ENCODE measurements around the gene GOLT1B.
A peak's percentile ranks its signal among the peaks of the same experiment; 100 is the strongest.

The GOLT1B gene

DNA sequence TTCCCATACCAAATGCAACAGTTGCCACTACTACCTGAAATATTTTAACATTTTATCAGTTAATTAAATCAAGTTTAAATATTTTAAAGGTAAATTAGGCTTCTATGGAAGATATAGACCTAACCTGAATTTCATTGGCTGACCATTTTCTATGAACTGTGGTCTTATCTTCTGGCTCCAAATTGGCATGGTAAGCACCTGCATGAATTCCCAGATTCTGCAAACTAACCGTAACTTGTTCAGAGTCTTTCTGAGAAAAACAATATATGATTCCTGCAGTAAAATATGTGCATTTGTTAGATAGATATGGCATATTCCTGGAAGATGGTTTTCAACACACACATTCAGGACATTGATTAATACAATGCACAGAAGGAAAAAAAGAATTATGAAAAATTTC, 26.0 kb upstream of the GOLT1B start:
- TF ChIP-seq, protein P1, sequence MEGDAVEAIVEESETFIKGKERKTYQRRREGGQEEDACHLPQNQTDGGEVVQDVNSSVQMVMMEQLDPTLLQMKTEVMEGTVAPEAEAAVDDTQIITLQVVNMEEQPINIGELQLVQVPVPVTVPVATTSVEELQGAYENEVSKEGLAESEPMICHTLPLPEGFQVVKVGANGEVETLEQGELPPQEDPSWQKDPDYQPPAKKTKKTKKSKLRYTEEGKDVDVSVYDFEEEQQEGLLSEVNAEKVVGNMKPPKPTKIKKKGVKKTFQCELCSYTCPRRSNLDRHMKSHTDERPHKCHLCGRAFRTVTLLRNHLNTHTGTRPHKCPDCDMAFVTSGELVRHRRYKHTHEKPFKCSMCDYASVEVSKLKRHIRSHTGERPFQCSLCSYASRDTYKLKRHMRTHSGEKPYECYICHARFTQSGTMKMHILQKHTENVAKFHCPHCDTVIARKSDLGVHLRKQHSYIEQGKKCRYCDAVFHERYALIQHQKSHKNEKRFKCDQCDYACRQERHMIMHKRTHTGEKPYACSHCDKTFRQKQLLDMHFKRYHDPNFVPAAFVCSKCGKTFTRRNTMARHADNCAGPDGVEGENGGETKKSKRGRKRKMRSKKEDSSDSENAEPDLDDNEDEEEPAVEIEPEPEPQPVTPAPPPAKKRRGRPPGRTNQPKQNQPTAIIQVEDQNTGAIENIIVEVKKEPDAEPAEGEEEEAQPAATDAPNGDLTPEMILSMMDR (conservative IDR thresholded peaks at IDR 0.05; ENCODE audit: low read length): no peak
- no peak for DNase-seq (ENCODE audit: low read depth)
- no peak overlapping the region for H3K4me3 ChIP-seq (ENCODE audit: low read length)

DNA sequence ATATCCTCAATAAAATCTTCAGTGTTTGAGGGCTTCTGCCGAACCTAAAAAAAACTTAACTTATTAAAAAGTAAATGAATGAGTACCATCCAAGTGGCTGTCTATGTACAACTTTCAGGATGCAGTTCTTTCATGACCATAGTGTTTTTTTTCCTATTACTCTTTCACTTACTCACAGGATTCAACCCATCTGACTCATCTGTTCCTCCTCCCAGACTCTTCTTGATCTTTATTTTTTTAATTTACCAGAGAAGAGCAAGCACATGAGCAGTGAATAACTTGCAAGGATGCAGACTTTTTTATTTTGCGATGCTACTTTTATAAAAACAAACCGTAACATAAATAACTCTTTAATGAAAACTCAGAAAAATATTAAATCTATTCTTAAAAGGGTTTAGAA, 24.6 kb upstream of the GOLT1B start:
- no peak overlapping the region for H3K4me3 ChIP-seq (ENCODE audit: low read length)
- TF ChIP-seq, protein P1 (conservative IDR thresholded peaks at IDR 0.05; ENCODE audit: low read length): no peak
- DNase-seq (ENCODE audit: low read depth): peak; percentile 8

DNA sequence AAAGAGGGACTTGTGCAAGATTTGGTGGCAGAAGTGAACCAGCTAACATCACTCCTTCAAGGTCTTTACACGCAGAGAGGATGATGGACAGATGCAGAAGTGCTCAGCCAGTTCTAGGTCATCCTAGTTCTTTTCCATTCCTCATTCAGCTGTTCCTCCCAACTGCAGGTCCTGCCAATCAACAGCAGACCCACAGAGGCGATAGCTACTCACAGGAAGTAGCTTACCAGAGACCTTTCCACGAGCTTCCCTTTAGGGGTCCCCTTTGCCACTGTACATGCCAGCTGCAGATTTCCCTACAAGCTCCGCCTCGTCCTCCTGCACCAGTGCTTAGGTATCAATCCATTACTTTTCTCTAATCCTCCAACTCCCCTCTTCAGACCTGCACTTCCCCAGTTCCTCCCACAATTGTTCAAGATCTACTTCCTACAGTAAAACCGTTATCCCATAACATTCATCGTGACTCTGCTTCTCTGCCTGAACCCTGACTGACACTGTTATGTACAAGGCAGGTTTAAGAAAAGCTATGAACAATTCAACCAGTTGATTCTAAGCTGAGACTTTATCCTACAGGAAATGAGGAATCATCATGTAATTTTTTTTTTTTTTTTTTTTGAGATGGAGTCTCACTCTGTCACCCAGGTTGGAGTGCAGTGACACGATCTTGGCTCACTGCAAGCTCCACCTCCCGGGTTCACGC, 22.7 kb upstream of the GOLT1B start:
- TF ChIP-seq, protein P1 (conservative IDR thresholded peaks at IDR 0.05; ENCODE audit: low read length): no peak
- no peak for DNase-seq (ENCODE audit: low read depth)
- H3K4me3 ChIP-seq (ENCODE audit: low read length): no peak overlapping the region

DNA sequence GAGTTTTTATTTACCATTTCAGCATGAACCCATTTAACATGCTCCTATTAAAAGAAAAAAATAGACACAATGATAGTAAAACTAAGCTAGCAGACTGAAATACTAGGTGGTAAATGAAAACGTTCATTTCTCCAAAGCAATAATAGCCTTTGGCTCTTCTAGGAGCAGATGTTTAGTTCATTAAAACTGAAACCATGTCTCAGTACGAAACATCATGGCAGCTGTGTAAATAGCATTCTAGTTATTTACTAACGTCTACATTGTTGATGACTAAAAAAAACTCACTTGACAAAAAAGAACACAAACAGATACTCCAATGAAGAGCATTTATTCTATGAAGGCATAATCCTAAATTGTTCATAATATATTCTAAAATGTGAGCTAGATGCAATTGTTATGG, 18.1 kb upstream of the GOLT1B start:
- no peak overlapping the region for H3K4me3 ChIP-seq (ENCODE audit: low read length)
- TF ChIP-seq, protein P1 (conservative IDR thresholded peaks at IDR 0.05; ENCODE audit: low read length): no peak
- DNase-seq (ENCODE audit: low read depth): no peak

DNA sequence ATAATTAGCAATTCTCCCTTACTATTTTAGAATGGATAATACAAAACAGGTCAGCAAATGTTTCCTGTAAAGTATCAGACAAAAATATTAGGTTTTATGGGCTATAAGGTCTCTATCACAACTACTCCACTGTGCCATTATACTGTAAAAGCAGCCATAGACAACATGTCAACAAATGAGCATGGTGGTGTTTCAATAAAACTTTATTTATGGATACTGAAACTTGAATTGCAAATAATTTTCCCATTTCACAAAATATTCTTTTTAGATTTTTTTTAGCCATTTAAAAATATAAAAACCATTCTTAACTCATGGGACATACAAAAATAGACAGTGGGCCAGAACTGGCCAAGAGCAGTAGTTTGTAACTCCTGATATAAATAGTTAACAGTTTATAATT, 15.6 kb upstream of the GOLT1B start:
- no peak overlapping the region for H3K4me3 ChIP-seq (ENCODE audit: low read length)
- DNase-seq (ENCODE audit: low read depth): no peak
- TF ChIP-seq, protein P1 (conservative IDR thresholded peaks at IDR 0.05; ENCODE audit: low read length): no peak

DNA sequence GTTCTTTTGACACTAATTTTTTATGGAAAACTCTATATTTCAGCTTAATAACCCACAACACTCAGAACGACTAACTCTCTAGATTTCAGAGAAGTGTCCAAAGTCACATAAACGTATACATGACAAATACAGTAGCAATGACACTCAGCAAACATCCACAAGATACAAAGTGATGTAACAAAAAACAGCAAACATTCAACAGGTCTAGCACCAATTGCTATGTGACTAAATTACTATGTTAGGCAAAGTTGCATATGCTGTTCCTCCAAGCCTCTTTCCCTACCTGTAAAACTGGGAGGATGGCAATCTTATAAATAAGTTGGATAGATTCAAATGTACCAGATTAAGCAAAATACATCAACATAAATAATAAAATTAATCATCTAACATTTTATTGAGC, 1.8 kb upstream of the GOLT1B start:
- TF ChIP-seq, protein P1 (conservative IDR thresholded peaks at IDR 0.05; ENCODE audit: low read length): no peak
- DNase-seq (ENCODE audit: low read depth): no peak
- H3K4me3 ChIP-seq (ENCODE audit: low read length): no peak overlapping the region; the same call in 1 of the 2 replicates

DNA sequence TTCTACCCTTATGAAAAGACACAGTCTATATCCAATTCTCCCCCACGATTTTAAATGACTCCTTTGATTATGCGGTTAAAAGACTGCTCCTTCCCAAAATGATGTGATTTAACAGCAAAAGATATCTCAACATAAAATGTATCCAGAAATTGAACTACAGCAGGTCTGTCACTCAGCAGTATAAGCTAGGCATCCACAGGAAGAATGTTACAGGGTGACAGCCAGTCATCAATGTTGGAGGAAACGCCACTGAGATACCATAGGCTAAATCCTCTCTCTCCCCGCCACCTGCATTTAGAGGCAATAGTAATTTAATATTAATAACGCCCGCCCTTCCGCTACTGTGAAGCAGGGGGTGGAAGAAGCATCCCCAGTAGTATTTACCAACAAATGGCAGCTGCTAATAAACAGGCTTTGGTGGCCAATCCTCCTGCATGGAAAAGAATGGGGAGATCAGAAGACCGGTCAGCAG, 767 bp upstream of the GOLT1B start:
- TF ChIP-seq, protein P1 (conservative IDR thresholded peaks at IDR 0.05; ENCODE audit: low read length): no peak
- no peak for DNase-seq (ENCODE audit: low read depth)
- peak overlapping the region; percentile 87 for H3K4me3 ChIP-seq (ENCODE audit: low read length)
